Thyroid gland (tissue), 4 donors: Measurements from ENCODE around the gene SNAPC5.
"Not testable (repeated sequence)": the region's sequence is repeated elsewhere in the genome, so short reads cannot be mapped to it uniquely, and the experiment has no call there.

Experiments
- CTCF ChIP-seq, 6 experiments: fragments of 200-600 bp in 3 of 6; fragments of 450-650 bp in 3 of 6; sonication (generic) in 3 of 6; IDR thresholded peaks; one replicate each; pipeline ENCODE4 v1.5.1; 2016 to 2019; ENCODE audit warnings: antibody characterized with exemption in 6 of 6, mild to moderate bottlenecking in 2 of 6, inconsistent platforms in 1 of 6, moderate library complexity in 1 of 6
- POLR2A ChIP-seq, 2 donors: fragments of 450-650 bp; IDR thresholded peaks; one replicate each; pipeline ENCODE4 v1.6.1; 2017; ENCODE audit warnings: antibody characterized with exemption in 2 of 2, mild to moderate bottlenecking in 2 of 2, moderate library complexity in 1 of 2

- TF ChIP-seq POLR2A, CTCF (IDR thresholded peaks at IDR 0.05): not testable (repeated sequence)
These were observed 30.2 kb downstream of the SNAPC5 start for GRCh38 chr15:66467162-66468040.
